ENCODE results near the gene MRPL4. TPM values are rescaled to one million over a fixed set of nuclear protein-coding genes. Genes with fewer than 3 reads are reported as not detected.

MRPL4 gene
- total RNA-seq, 2 experiments from 2014 or later, result 85.4 to 112 TPM

DNA sequence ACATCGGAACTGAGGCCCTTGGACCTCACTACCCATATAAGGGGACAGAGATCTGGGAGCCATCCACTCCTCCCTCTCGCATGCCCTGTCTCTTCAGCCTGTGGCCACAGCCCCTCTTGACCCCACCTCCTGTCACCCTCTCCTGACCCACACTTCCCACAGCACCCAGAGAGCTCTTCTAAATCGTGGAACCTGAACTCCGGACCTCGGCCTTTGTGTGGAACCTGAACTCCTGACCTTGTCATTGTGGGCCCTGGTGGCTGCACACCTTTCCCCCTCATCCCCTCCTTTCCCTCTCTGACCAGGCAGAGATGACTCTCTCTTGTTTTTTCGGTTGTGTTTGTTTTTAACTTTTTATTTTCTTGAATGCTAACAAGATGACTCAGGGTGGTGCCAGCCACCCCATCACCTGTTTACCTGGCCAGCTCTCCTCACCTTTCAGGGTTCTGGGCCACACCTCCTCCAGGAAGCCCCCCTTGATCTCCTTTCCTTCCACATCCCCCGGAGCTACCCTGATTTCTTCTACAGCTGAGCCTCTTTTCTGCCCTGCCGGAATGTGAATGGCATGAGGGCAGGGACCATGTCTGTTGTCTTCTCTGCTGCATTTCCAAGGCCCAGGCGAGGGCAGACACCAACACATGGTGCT lies 5.1 kb downstream of the MRPL4 start:
- peaks cover 53% of the 10 kb centered on the region for H3K4me1 Mint-ChIP-seq
- no peaks in the 10 kb centered on the region for H3K9me3 Mint-ChIP-seq (ENCODE audit: low read depth)
- CTCF ChIA-PET, result interaction anchor here (4.8 to 14.8 kb wide), 3 partner anchors 12 to 146 kb away, joined by 53 to 339 read pairs (median 125); partner anchors contain the start of genes CDC37 and ICAM1
- no peak for DNase-seq
- no peak for ATAC-seq
- no peak overlapping the region for H3K4me3 Mint-ChIP-seq
- H3K27me3 Mint-ChIP-seq, result no peaks in the 10 kb centered on the region
- no peak overlapping the region for H3K27ac Mint-ChIP-seq
- H3K36me3 Mint-ChIP-seq, result peaks cover 44% of the 10 kb centered on the region

DNA sequence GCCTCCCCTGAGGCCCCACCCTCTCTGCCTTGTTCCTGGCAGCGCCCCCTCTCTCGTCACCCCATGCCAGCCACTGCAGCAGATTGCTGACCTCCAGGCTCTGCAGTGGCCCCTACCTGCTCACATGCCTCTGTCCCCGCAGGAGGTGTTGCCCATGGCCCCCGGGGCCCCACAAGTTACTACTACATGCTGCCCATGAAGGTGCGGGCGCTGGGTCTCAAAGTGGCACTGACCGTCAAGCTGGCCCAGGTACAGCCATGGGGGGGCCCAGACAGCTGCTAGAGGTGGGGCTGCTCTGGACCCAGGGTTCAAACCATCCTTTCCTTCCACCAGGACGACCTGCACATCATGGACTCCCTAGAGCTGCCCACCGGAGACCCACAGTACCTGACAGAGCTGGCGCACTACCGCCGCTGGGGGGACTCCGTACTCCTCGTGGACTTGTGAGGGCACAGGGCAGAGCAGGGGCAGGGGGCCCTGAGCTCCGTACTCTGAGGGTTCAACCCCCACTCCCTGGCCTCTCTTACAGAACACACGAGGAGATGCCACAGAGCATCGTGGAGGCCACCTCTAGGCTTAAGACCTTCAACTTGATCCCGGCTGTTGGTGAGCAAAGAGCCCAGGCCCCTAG lies 6.2 kb downstream of the MRPL4 start:
- no peak for ATAC-seq
- Mint-ChIP-seq H3K36me3 (peaks cover 42% of the 10 kb centered on the region), H3K27ac (peak overlapping the region; percentile 44), H3K9me3 (ENCODE audit: low read depth) (no peaks in the 10 kb centered on the region), H3K4me1 (peaks cover 47% of the 10 kb centered on the region), H3K4me3 (no peak overlapping the region), H3K27me3 (no peaks in the 10 kb centered on the region)
- no peak for DNase-seq
- CTCF ChIA-PET, result interaction anchor here (0.6 to 14.8 kb wide), 46 partner anchors 8 to 327 kb away, joined by 3 to 339 read pairs (median 4); partner anchors contain the start of genes CDC37, ICAM1, ICAM4 and ICAM5

DNA sequence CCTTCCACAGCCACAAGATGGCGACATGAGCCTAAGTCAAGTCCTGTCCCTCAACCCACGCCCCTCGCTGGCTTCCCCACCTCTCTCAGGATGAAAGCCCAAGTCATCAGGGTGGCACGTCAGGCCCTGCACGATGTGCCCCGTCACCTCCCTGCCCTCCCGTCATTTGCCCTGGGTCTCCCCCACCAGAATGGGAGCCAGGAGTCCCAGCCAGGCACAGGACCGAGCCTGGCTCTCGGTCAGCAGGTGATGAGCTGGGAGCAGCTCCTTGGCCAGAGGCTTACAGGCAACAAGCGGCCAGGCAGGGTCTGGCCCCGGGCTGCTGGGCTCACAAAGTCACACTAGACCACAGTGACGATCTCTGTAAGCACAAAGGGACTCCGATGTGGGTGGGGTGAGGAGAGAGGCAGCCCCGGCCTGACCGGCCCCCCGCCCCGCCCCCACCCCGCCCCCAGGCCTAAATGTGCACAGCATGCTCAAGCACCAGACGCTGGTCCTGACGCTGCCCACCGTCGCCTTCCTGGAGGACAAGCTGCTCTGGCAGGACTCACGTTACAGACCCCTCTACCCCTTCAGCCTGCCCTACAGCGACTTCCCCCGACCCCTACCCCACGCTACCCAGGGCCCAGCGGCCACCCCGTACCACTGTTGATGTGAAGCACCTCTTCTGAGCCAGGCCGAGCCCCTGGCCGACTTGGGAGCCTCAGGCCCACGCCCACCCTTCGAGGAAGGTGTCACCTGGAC lies 7.3 kb downstream of the MRPL4 start:
- Mint-ChIP-seq H3K4me1 (peaks cover 37% of the 10 kb centered on the region), H3K27me3 (no peaks in the 10 kb centered on the region), H3K9me3 (ENCODE audit: low read depth) (no peaks in the 10 kb centered on the region), H3K27ac (peak overlapping the region; percentile 67), H3K36me3 (peaks cover 35% of the 10 kb centered on the region), H3K4me3 (no peak overlapping the region)
- CTCF ChIA-PET, result interaction anchor here (0.6 to 14.8 kb wide), 55 partner anchors 9 to 329 kb away, joined by 3 to 339 read pairs (median 4); partner anchors contain the start of genes CDC37, ICAM1, ICAM4 and ICAM5
- ATAC-seq (peak; percentile 78), DNase-seq (peak; percentile 96)

DNA sequence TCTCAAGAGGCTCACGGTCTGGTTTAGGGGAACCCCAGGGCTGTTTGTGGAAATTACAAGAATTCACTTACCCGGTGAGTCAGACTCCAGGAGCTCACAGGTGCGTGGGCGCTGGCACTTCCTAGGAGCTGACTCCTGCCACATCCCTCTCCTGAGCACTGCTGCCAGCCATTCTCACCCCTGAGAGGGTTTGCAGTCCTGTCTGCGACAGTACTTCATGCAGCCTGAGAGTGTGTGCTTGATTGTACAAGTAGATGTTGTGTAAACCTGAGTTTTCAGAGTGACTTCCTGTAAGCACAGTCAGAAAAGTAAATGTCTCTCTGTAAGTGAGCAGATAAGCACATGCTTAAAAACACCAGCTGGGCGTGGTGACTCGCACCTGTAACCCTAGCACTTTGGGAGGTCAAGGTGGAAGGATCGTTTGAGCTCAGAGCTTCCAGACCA lies 8.1 kb downstream of the MRPL4 start:
- H3K4me3 Mint-ChIP-seq, result no peak overlapping the region

DNA sequence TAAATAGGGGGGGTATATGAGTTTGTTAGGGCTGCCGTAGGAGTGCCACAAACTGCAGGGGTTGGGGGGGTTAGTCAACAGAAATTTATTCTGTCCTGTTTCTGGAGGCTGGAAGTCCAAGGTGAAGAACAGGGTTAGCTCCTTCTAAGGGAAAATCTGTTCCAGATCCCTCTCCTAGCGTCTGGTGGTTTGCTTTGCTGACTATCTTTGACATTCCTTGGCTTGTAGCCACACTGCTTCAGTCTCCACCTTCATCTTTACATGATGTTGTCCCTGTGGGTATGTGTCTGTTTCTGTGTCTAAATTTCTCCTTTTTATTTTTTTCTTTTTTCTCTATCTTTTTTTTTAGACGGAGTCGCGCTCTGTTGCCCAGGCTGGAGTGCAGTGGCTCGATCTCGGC lies 10.8 kb downstream of the MRPL4 start:
- no peaks in the 10 kb centered on the region for H3K27me3 Mint-ChIP-seq
- H3K4me1 Mint-ChIP-seq, result peaks cover 25% of the 10 kb centered on the region
- H3K9me3 Mint-ChIP-seq (ENCODE audit: low read depth), result no peaks in the 10 kb centered on the region
- peaks cover 11% of the 10 kb centered on the region for H3K36me3 Mint-ChIP-seq
- CTCF ChIA-PET, result interaction anchor here (1.2 to 14.8 kb wide), 3 partner anchors 8 to 162 kb away, joined by 4 to 339 read pairs (median 6); partner anchors contain the start of gene ICAM1
- no peak overlapping the region for H3K4me3 Mint-ChIP-seq
- no peak for DNase-seq
- no peak overlapping the region for H3K27ac Mint-ChIP-seq
- ATAC-seq, result no peak

More for the DNA sequence above, 8.1 kb downstream of the MRPL4 start:
- peak overlapping the region; percentile 81 for H3K27ac Mint-ChIP-seq
- H3K36me3 Mint-ChIP-seq, result peaks cover 28% of the 10 kb centered on the region
- peaks cover 32% of the 10 kb centered on the region for H3K4me1 Mint-ChIP-seq
- ATAC-seq (peak; percentile 50), DNase-seq (peak; percentile 60)
- H3K9me3 Mint-ChIP-seq (ENCODE audit: low read depth), result no peaks in the 10 kb centered on the region
- H3K27me3 Mint-ChIP-seq, result no peaks in the 10 kb centered on the region
- CTCF ChIA-PET, result interaction anchor here (0.8 to 14.8 kb wide), 25 partner anchors 9 to 439 kb away, joined by 3 to 339 read pairs (median 6); partner anchors contain the start of genes CDC37, DNMT1, ICAM1 and ICAM4

DNA sequence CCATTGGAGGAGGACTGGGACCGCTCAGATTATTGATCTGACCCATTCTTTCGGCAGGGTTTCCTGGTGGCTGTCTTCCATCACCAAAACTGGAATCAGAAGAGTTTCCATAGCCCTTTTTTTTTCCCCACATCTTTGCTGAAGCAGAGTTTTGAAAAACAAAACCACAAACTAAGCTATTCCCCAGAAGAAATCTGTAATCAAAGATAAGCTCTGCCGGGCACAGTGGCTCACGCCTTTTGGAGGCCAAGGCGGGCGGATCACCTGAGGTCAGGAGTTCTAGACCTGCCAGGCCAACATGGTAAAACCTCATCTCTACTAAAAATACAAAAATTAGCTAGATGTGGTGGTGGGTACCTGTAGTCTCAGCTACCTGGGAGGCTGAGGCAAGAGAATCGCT lies 14.7 kb downstream of the MRPL4 start:
- H3K4me3 Mint-ChIP-seq, result no peak overlapping the region
- no peak for ATAC-seq
- H3K9me3 Mint-ChIP-seq (ENCODE audit: low read depth), result no peaks in the 10 kb centered on the region
- H3K27ac Mint-ChIP-seq, result no peak overlapping the region
- no peaks in the 10 kb centered on the region for H3K27me3 Mint-ChIP-seq
- no peaks in the 10 kb centered on the region for H3K36me3 Mint-ChIP-seq
- H3K4me1 Mint-ChIP-seq, result peaks cover 17% of the 10 kb centered on the region
- CTCF ChIA-PET, result interaction anchor here (0.7 to 7.5 kb wide), 6 partner anchors 9 to 286 kb away, joined by 3 to 320 read pairs (median 62); partner anchors contain the start of gene TYK2
- DNase-seq, result no peak

DNA sequence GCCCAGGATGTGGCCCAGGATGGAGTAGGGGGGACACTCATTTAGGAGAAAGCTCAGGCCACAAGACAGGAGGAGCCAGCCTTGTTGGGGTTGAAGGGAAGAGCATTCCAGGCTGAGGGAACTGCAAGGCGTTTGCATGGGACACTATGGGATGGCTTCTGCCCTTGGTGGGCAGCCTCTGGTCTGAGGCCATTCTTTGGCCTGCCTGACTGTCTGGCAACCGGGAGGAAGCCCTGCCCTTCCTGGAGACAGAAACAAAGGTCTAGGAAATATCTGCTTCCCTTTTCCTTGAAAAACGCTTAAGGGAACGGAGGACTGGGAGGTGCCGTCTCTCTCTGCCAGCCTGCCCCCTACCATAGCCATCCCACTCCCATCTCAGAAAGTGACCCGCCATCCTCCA lies 16.1 kb downstream of the MRPL4 start:
- DNase-seq (no peak), ATAC-seq (no peak)
- Mint-ChIP-seq H3K4me1 (peaks cover 27% of the 10 kb centered on the region), H3K4me3 (no peak overlapping the region), H3K36me3 (peaks cover 4% of the 10 kb centered on the region), H3K27me3 (no peaks in the 10 kb centered on the region), H3K27ac (no peak overlapping the region), H3K9me3 (ENCODE audit: low read depth) (no peaks in the 10 kb centered on the region)
- CTCF ChIA-PET, result interaction anchor here (0.6 to 7.5 kb wide), 9 partner anchors 10 to 124 kb away, joined by 3 to 320 read pairs (median 27); partner anchors contain the start of genes MRPL4 and TYK2

DNA sequence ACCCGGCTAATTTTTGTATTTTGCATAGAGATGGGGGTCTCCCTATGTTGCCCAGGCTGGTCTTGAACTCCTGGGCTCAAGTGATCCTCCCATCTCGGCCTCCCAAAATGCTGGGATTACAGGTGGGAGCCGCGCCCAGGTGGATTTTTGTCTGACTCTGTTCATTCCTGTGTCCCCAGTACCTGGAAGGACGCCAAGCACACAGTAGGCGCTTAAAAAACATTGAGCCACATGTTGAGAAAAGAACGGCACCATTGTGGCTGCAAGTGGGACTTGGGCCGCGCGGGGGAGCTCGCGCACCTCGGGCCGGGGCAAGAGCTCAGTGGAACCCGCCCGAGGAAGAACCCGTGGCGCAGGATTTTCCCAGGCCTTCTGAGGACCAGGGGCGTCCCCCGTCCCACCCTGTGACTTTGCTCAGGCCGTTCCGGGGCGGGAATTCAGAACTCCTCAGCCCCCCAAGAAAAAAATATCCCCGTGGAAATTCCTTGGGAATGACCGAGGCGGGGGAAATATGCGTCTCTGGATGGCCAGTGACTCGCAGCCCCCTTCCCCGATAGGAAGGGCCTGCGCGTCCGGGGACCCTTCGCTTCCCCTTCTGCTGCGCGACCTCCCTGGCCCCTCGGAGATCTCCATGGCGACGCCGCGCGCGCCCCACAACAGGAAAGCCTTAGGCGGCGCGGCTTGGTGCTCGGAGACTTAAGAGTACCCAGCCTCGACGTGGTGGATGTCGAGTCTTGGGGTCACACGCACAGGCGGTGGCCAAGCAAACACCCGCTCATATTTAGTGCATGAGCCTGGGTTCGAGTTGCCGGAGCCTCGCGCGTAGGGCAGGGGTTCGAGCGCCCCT lies 17.5 kb downstream of the MRPL4 start:
- CTCF ChIA-PET, result interaction anchor here (0.7 to 7.5 kb wide), 33 partner anchors 10 to 339 kb away, joined by 3 to 320 read pairs (median 5); partner anchors contain the start of genes CDC37, ICAM4, ICAM5 and KRI1
- H3K36me3 Mint-ChIP-seq, result peaks cover 8% of the 10 kb centered on the region
- ATAC-seq, result peak; percentile 68

DNA sequence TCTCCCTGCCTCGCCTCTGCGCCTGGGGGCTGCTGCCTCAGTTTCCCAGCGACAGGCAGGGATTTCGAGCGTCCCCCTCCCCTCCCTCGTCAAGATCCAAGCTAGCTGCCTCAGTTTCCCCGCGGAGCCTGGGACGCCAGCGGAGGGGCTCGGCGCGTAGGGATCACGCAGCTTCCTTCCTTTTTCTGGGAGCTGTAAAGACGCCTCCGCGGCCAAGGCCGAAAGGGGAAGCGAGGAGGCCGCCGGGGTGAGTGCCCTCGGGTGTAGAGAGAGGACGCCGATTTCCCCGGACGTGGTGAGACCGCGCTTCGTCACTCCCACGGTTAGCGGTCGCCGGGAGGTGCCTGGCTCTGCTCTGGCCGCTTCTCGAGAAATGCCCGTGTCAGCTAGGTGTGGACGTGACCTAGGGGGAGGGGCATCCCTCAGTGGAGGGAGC lies 18.2 kb downstream of the MRPL4 start:
- Mint-ChIP-seq H3K9me3 (ENCODE audit: low read depth) (no peaks in the 10 kb centered on the region), H3K4me1 (peaks cover 36% of the 10 kb centered on the region), H3K4me3 (peak overlapping the region; percentile 81), H3K36me3 (peaks cover 15% of the 10 kb centered on the region), H3K27ac (peak overlapping the region; percentile 89), H3K27me3 (no peaks in the 10 kb centered on the region)
- CTCF ChIA-PET, result interaction anchor here (0.7 to 7.5 kb wide), 27 partner anchors 9 to 340 kb away, joined by 3 to 320 read pairs (median 8); partner anchors contain the start of genes CDC37, ICAM4, ICAM5 and MRPL4
- DNase-seq, result peak; percentile 93
- peak; percentile 60 for ATAC-seq

More for the DNA sequence above, 17.5 kb downstream of the MRPL4 start:
- peaks cover 32% of the 10 kb centered on the region for H3K4me1 Mint-ChIP-seq
- H3K4me3 Mint-ChIP-seq, result peak overlapping the region; percentile 81
- peak; percentile 93 for DNase-seq
- peak overlapping the region; percentile 89 for H3K27ac Mint-ChIP-seq
- H3K27me3 Mint-ChIP-seq, result no peaks in the 10 kb centered on the region
- no peaks in the 10 kb centered on the region for H3K9me3 Mint-ChIP-seq (ENCODE audit: low read depth)

DNA sequence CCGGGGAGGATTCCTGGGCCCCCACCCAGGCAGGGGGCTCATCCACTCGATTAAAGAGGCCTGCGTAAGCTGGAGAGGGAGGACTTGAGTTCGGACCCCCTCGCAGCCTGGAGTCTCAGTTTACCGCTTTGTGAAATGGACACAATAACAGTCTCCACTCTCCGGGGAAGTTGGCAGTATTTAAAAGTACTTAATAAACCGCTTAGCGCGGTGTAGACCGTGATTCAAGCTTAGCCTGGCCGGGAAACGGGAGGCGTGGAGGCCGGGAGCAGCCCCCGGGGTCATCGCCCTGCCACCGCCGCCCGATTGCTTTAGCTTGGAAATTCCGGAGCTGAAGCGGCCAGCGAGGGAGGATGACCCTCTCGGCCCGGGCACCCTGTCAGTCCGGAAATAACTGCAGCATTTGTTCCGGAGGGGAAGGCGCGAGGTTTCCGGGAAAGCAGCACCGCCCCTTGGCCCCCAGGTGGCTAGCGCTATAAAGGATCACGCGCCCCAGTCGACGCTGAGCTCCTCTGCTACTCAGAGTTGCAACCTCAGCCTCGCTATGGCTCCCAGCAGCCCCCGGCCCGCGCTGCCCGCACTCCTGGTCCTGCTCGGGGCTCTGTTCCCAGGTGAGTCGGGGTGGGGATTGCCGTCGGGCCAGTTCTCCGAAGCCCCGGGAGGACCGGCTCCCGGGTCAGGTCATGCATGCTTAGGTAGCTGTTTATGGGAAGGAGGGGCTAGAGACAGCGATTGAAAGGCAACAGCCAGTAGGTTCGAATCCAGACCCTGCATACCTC lies 18.8 kb downstream of the MRPL4 start, which contains the start of gene ICAM1:
TSS of gene ICAM1 (plus strand) at position 505 of the 779 bp plus-strand sequence. CDS start at position 545, 40 bp downstream.
- peaks cover 18% of the 10 kb centered on the region for H3K36me3 Mint-ChIP-seq
- H3K27ac Mint-ChIP-seq, result peak within 1 kb of the TSS; percentile 89
- peak within 1 kb of the TSS; percentile 81 for H3K4me3 Mint-ChIP-seq
- no peaks in the 10 kb centered on the region for H3K27me3 Mint-ChIP-seq
- peak; percentile 91 for DNase-seq
- CTCF ChIA-PET, result interaction anchor here (0.7 to 7.5 kb wide), 31 partner anchors 8 to 340 kb away, joined by 3 to 320 read pairs (median 6); partner anchors contain the start of genes CDC37, ICAM4, ICAM5 and MRPL4
- H3K9me3 Mint-ChIP-seq (ENCODE audit: low read depth), result no peaks in the 10 kb centered on the region
- H3K4me1 Mint-ChIP-seq, result peaks cover 39% of the 10 kb centered on the region
- peak; percentile 67 for ATAC-seq

DNA sequence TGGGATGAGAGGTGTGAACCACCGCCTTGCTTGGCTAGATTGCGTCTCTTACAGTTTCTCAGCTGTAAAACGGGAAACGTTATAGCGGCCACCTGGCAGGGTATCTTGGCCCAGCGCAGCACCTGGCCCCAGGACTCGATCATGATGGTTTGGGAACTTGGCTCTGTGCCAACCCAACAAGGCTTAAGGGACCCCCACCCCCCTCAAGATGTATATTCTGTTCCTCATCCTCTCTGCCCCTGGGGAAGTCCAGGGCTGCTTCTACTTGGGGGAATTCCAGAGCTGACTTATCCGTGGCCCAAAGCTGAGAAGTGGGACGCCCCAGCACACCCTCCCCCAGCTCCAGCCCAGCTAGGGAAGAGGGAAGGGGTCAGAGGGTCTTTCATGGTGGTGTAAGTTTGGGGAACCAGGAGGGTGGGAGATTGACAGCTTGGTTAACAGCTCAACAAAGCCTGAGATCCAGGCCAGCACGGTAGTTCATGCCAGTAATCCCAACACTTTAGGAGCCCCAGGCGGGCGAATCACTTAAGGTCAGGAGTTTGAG lies 19.6 kb downstream of the MRPL4 start:
- H3K4me1 Mint-ChIP-seq, result peaks cover 39% of the 10 kb centered on the region
- peaks cover 18% of the 10 kb centered on the region for H3K36me3 Mint-ChIP-seq
- DNase-seq (peak; percentile 57), ATAC-seq (peak; percentile 4)
- H3K27me3 Mint-ChIP-seq, result no peaks in the 10 kb centered on the region
- CTCF ChIA-PET, result interaction anchor here (0.7 to 7.5 kb wide), 25 partner anchors 8 to 341 kb away, joined by 3 to 320 read pairs (median 8); partner anchors contain the start of genes CDC37, ICAM4, ICAM5 and MRPL4
- no peaks in the 10 kb centered on the region for H3K9me3 Mint-ChIP-seq (ENCODE audit: low read depth)
- peak overlapping the region; percentile 89 for H3K27ac Mint-ChIP-seq
- H3K4me3 Mint-ChIP-seq, result peak overlapping the region; percentile 81

Measured in activated CD8-positive, alpha-beta memory T cell treated with anti-CD3 and anti-CD28 coated beads, Interleukin-2, amount 10 ng/mL, durations not matched to agents 7 days and 5 days (primary cell).